SK-N-SH (cell line): ENCODE results near the gene TMEM120B.

Source experiments
- FOSL2 ChIP-seq: IDR thresholded peaks from 2 replicates; pipeline ENCODE4 v1.4.0; 2012; ENCODE audit warnings: low read depth, mild to moderate bottlenecking, moderate library complexity, borderline replicate concordance
- RAD21 ChIP-seq: IDR thresholded peaks from 2 replicates; pipeline ENCODE4 v1.6.1; 2012; ENCODE audit warnings: mild to moderate bottlenecking, low read length
- YY1 ChIP-seq: IDR thresholded peaks from 2 replicates; pipeline ENCODE4 v1.4.0; 2012; ENCODE audit warnings: low read depth, mild to moderate bottlenecking
- TF ChIP-seq, protein P1 (sequence below): fragments of 200-600 bp; sonication (generic); IDR thresholded peaks from 2 replicates; pipeline ENCODE4 v1.6.1; 2017; ENCODE audit warnings: antibody characterized with exemption, mild to moderate bottlenecking, moderate library complexity

DNA sequence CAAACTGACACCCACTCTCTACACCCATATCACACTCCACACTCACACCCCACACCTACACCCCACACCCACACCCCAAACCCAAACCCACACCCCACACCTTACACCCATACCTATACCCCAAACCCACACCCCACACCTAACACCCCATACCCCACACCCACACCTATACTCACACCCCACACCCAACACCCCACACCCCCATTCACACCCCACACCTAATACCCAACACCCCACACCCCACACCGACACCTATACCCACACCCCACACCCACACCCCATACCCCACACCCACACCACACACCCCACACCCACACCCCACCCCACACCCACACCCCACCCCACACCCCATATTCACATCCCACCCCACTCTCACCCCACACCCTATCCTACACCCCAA lies 38.5 kb downstream of the TMEM120B start:
- no peak for TF ChIP-seq RAD21
- no peak for TF ChIP-seq YY1
- TF ChIP-seq, protein P1, sequence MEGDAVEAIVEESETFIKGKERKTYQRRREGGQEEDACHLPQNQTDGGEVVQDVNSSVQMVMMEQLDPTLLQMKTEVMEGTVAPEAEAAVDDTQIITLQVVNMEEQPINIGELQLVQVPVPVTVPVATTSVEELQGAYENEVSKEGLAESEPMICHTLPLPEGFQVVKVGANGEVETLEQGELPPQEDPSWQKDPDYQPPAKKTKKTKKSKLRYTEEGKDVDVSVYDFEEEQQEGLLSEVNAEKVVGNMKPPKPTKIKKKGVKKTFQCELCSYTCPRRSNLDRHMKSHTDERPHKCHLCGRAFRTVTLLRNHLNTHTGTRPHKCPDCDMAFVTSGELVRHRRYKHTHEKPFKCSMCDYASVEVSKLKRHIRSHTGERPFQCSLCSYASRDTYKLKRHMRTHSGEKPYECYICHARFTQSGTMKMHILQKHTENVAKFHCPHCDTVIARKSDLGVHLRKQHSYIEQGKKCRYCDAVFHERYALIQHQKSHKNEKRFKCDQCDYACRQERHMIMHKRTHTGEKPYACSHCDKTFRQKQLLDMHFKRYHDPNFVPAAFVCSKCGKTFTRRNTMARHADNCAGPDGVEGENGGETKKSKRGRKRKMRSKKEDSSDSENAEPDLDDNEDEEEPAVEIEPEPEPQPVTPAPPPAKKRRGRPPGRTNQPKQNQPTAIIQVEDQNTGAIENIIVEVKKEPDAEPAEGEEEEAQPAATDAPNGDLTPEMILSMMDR = no peak
- no peak for TF ChIP-seq FOSL2
